NCI-H2171 (cell line): ENCODE results near the gene RAB11FIP4.

Source experiments
- DNase-seq: peaks from one replicate; lab custom pipeline; 2025; lab: John Stamatoyannopoulos, UW

RAB11FIP4 gene

DNA sequence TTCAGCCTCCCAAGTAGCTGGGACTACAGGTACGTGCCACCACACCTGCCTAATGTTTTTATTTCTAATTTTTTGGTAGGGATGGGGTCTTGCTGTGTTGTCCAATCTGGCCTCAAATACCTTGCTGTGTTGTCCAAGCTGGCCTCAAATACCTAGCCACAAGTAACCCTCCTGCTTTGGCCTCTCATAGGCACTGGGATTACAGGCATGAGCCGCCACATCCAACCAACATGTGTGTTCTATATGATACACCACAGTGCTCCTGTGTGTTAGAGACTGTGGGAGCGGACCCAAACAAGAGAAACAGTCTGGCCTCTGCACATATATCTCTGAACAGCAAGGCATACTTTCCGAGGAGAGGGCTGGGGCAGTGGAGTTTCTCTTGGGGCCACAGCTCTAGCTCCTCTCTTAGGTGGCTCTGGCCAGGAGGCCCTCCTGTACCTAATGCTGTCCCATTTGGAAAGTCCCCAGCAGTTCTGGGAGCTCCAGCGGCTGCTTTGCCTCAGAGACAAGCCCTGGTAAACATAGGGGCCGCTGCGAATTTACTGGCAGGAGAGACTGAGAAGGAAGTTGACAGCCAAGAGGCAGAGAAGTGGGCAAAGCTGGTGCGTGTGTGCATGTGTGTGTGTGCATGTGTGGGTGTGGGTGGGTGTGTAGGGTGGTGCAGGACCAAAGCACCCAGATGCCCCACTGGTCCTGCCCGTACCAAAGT, 95.0 kb downstream of the RAB11FIP4 start:
- DNase-seq = no peak

DNA sequence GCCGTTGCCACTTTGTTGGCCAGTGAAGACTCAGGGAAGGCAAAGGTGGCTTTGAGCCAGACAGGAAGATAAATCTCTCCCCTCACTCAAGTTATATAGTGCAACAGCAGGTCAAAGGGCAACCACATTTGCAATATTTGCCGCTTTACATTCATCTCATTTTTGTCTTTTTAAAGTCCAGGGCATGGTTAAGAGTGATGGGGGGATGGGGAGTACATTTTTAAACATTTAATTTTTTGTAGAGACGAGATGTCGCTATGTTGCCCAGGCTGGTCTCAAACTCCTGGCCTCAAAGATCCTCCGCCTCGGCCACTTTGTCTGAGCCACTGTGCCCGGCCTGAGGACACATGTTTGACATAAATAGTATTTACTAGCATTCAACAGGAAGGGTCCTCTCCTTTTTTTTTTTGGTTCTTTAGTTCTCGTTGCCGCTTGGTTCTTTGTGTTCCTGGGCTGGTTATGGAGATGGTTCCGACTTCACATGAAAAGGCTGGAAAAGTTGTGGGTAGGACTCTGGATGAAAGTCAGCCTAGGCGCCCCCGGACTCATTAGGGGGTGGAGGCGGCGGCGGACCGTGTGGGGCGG, 95.7 kb downstream of the RAB11FIP4 start:
- DNase-seq = no peak

DNA sequence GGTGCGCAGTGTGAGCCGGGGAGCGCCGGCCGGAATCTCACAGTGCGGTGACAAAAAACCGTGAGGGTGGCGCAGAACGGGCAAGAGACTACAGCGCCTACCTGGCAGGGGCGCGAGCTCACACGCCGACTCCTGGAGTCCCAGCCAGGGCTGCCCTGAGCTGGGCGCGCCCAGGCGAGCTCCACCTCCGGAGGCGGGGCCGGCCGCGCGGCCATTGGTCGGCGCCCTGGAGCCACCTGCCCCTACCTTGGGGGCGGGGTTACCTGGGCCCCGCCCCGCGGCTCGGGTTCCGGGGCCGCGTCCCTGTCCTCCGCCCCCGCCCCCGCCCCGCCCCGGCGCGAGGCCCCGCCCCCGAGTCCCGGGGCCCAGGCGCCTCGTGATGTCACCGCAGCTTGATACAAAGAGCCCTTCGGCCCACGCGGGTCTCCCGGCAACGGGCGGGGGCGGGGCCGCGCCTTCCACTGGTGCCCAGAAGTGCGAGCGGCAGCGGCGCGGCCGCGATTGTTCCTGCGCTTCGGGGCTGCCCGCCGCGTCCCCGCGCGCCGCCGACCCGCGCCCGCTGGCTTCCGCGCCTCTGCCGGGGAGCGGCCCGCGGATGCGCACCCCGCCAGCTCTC, 96.3 kb downstream of the RAB11FIP4 start:
- peak; percentile 94 for DNase-seq

DNA sequence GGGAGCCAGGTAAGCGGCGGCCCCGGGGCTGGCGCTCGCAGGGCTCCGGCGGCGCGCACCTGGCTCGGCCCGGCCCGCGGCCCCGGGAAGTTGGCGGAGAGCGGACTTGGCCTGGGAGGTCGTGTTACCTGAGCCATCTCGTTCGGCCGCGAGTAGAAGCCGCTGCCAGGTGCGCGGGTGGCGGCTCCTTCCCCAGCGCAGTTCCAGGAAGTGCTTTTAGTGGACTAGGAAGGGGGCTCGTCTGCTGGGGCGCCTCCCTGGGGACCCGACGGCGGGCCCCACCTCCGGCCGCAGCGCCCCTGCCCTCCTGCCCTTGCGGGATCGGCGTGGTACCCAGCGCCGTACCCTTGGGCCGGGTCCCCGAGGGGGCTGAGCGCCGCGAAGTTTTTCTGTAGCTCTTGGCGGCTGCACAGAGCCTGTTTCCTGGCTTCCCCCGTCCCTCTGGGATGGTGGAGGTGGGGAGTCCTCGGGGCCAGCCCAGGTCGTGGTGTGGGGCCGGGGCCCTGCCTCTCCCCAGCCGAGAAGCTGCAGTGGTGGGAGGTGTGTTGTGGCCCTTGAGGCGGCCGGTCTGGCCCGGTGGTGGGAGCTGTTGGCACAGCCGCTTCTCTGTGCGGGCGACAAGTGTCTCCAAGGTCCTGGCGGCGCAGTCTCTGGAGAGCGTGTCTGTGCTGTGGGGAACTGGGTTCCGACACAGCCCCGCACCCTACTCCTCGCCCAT, 96.9 kb downstream of the RAB11FIP4 start:
- DNase-seq = no peak

DNA sequence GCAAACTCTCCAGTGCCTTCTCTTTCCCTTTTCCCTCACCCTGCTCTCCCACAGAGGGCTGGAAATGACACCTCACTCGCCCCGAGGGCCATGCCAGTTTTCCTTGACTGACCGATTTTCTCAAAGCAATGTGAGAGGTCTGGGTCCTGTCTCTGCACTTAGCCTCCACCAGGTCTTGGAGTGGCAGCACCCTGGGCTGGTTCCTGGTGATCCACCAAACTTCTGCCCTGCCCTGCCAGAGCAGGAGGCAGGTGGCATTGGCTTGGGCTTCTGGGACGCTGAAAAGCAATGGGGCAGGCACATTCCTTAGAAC, 97.5 kb downstream of the RAB11FIP4 start:
- no peak for DNase-seq

DNA sequence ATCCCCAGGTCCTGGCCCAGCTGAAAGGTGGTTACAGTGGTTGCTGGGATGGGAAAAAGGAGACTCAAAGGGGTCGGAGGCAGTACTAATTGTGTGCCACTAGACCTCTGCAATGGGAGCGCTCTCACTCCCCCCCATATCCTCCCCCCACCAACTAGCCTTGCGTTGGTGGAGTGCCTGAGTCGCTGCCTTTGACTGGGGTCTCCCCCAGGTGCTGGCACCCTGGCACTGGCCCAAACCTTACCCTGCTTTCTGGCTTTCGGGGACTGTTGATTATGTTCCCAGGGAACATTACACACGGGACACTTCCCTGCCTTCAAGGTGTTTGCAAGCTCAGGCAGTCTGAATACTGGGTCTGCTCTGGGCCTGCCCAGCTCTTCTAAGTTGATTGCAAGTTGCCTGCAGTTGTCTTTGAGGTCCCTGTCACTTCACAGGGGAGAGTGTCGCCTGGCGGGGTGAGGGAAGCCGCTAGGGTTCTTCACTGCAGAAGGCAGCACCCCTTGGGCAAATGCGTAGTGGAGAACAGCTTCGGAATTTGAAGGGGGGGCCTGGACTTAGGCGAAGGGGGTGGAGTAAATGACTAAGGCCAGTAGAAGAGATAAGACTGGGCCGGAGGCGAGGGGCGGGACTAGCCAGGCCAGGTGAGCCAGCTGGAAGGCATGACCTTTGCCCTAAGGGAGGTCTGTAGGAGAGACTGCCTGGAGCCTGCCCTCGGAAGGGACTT, 98.0 kb downstream of the RAB11FIP4 start:
- DNase-seq = no peak

DNA sequence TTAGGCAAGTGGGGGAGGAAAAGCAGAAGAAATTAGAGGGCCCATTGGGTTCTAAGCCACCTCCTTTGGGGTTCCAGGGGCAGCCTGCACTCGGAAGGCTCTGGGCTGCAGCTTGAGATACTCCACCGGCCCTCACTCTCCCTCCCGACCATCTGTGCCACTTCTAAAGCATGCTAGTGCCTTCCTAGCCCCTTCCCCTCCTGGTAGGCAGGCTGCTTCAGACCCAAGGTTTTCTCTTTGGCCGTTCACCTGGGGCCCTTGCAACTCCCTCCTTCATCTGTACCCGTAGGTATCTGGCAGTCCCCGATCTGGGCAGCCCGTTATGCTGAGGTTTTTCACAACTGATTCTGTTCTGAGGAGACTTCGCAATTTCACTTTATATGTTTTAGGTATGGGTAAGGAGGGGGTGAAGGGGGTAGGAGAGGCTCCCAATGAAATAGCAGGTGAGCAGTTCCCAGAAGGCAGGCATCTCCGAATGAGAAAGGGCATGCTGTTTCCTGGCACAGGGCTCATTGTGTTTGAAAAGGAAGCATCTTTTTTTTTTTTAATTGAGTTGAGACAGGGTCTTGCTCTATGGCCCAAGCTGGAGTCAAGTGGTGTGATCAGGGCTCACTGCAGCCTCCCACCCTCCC, 98.7 kb downstream of the RAB11FIP4 start:
- DNase-seq = no peak

DNA sequence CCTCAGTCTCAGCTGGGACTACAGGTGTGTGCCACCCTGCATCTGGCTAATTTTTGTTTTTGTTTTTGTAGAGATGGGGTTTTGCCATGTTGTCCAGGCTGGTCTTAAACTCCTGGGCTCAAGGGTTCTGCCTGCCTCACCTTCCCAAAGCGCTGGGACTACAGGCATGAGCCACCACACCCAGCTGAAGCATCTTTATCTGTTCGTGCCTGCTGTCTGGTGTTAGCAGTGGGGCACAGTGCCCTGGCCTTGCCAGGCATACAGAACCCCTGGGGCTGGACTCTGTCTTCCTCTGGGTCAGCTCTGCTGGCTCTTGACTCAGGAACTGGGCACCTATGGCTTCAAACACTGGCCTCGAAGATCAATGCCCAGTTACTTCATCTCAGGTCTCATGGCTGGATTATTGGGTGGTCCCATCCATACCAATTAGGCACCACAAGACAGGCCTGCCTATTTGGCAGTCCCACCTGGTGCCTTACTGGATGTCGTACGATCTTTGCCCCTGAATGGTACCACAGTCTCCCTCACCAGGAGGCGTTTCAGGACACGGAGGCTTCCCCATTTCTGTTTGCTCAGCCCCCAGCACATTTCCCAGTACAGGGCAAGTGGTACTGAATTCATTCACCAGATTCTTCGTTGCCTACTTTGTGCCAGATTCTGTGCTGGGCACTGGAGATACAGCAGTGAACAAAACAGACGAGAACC, 99.3 kb downstream of the RAB11FIP4 start:
- no peak for DNase-seq

DNA sequence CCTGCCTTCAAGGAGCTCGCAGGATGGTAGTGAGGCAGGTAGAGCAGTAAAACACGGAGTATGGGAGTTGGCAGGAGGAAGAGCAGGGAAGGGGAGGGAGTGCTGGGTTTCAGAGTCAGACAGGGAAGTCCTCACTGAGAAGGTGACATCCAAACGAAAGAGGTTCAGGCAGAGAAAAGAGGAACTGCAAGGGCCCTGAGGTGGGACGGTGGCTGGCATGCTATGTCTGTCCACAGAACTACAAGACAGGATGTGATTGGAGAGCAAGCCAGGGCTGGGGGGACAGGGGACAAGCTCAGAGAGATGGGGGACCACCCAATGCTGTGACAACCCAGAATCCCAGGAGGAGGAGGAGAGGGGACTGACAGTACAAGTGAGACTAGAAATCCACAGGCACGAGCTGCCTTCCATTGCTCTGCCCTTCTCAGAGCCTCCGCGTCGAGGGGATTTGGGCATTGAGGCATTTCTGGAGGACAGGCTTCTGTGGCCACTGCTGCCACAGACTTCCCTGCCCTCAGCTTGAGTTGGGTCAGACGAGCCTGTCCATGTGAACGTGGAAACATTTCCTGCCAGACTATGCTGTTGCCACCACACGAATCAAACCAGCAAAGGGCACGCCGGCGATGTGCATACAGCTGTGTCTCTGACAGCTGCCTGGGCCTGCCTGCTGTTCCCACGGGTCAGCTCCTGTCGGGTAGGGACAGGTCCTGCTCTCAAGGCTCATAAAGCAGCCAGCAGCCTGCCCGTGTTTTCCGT, 100.1 kb downstream of the RAB11FIP4 start:
- DNase-seq = no peak

DNA sequence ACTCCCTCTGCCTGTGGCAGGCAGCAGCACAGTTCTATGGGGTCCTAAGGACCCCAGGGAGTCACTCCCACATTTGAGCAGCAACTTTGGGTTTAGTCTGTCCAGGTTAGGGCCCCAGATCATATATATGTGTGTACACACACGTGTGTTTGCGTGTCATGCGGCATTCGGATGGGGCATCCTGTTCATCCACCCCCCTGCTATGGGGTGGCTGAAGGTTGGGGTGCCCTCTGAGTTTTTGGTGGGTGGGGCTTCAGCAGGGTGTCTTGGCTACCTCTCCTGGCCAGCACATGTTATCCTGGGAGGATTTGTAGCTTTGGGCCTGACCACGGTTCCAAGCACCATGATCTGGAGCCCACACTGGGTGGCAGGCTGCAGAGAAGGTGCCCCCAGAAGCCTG, 100.7 kb downstream of the RAB11FIP4 start:
- DNase-seq = no peak

DNA sequence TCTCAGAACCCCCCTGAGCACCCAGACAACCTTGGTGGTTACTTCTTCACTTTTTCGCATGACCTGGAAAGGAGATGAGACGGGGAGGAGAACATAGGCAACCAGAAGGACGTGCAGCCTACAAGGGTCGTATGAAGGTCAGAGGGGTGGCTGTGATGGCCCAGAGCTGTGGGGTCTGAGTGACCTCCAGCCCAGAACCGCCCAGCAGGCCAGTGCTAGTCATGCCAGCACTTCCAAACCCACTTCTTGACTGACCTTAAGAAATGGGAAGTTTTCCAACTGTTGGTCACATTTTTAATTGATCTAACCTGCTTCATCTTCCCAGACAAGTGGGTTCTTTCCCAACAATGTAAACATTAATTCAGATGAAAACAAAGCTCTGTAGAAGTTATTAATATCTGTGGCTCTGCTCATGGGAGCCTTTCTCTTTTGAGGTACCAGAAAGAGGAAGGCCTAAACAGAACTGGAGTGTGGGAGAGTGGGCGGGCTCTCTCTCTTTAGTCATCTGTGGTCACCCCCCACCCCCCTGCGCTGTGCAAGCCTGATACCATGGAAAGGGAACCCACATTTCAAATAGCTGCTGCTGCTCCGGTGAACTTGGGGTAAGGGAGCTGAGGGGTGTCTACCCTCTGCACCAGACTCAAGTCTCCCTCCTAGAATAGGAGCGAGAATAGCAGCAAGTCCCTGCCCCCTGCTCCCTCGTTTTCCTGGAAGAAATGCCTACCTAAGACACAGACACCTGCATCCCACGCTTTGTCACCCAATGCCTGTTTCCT, 101.6 kb downstream of the RAB11FIP4 start:
- no peak for DNase-seq

DNA sequence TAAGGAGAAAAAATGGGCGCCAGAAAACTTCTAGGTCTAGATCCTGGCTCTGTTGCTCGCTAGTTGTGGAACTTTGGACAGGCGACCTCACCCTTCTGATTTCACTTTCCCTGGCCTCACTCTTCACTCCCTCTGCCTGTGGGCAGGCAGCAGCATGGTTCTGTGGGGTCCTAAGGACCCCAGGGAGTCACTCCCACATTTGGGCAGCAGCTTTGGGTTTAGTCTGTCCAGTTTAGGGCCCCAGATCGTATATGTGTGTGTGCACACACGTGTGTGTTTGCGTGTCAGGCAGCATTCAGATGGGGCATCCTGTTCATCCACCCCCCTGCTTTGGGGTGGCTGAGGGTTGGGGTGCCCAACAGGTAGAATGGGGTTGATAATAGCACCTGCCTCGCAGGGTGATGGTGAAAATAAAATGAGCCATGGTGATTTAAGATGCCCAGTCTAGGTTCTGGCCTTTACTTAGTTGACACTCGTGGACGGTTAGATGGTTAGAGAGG, 102.2 kb downstream of the RAB11FIP4 start:
- DNase-seq = no peak

DNA sequence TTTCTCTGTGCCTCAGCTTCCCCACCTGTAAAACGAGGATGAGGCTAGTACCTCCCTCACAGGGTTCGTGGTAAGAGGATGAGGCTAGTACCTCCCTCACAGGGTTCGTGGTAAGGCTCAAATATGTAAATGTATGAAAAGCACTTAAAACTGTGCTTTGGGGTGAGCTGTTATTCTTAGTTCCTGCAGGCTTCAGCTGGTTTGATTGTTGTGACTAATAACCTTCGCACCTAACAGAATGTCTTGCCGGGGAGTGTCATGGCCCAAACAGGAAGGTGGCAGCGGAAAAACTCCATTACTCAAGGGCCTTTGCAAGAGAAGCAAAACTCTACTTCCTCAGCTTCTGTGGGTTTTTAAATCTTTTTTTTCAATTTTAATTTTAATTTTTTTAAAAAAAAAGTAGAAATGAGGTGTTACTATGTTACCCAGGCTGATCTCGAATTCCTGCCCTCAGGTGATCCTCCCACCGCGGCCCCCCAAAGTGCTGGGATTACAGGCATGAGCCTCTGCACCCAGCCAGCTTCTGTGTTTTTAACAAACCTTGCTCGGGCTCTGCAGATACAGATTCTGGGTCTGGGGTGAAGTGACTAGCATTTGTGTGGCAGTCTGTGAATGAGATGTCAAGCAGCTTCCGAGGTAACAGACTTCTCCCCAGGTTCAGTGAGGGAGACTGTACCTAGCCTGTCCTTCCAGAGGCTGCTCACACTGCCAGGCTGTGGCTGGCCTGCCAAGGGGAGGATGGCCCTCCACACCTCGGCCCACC, 103.0 kb downstream of the RAB11FIP4 start:
- DNase-seq = no peak

DNA sequence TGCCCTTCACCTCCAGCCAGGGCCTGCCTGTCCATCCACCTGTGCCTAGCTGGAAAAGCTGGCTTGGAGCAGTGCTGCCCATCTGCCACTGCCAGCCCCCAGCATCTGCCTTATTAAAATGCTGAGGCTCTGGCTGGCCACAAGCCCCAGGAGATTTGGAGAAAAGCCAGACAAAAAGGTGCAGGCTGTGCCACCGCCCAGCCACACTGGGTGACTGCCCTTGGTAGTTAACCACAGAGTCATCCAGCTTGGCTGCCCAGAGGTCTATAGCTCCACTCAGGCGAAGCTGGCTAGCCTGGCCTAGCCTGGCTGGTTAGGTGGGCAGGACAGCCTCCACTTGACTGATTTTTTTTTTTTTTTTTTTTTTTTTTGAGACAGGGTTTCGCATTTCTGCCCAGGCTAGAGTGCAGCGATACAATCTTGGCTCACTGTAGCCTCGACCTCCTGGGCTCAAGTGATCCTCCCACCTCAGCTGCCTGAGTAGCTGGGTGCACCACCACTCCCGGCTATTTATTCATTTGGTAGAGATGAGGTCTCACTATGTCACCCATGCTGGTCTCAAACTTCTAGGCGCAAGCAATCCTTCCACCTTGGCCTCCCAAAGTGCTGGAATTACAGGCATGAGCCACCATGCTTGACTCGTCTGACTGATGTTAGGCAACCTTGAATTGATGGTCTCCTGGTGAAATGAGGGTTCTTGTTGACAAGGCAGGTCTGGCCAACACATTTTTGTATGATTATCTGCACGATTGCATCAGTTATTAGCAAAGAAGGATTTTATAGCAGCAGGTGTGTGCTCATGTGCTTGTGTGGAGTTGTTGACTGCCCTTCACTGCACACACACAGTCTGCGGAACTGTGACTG, 103.8 kb downstream of the RAB11FIP4 start:
- DNase-seq = peak; percentile 48

DNA sequence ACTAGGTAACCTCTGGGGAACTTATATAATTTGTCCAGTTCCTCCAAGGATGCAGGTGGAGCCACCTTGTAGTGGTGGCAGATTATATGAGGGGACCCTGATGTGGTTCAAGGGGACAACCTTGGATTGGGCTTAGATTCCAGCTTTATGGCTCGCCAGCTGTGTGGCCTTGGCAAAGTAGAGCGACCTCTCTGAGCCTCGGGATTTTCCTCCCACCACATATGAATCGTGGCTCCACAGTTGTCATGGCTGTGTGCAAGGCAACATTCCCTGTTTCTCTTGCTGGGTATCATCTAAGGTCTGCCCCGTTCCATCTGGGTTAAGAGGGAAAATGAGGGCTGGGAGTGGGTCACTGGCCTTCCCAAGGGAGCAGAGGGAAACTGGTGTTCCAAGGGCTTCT, 104.6 kb downstream of the RAB11FIP4 start:
- no peak for DNase-seq

DNA sequence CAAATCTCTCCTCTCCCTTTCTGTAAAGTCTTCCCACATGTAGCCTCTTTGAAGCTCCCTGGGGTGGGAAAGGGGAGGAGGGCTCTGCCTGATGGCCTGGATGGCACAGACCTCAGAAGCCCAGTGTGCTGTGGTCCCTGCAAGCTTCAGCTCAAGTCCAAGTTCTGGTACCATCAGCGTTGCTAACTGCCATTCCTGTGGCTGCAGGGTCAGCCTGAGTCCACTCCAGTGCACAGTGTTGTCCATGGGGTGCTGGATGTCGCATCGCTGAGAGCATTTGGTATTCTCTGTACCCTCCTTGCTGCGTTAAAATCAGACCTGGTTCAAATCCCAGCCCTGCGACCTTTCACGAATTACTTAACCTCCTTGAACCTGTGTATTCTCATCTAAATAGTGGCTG, 105.1 kb downstream of the RAB11FIP4 start:
- DNase-seq = no peak

DNA sequence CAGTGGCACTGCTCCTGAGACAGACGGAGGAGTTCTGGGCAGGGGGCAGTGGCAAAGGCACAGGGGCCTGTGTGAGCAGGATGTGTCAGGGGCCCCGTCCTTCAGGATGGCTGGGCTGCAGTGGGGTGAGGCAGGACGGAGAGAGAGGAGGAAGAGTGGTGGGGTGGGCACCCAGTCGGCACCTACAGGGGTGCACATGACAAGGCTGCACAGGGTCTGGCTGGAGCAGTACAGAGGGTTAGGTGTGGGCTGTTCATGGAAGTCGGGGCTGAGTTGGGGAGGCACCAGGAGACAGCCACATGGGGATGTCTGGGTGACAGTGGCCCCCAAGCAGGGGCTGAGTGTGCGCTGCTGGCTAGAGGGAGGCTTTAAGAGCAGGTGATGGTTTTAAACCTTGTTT, 106.0 kb downstream of the RAB11FIP4 start:
- DNase-seq = no peak
